Ishikawa (cell line): ENCODE measurements around the gene TRUB1.

ENCODE experiments used
- EGR1 ChIP-seq: IDR thresholded peaks from 2 replicates; pipeline ENCODE4 v1.6.1; 2012
- EP300 ChIP-seq: IDR thresholded peaks from 2 replicates; pipeline ENCODE4 v1.6.1; 2012; ENCODE audit warnings: borderline replicate concordance
- FOXM1 ChIP-seq: IDR thresholded peaks from 2 replicates; pipeline ENCODE4 v1.6.1; 2012; ENCODE audit warnings: low read depth, borderline replicate concordance
- MAX ChIP-seq: IDR thresholded peaks from 2 replicates; pipeline ENCODE4 v1.6.1; 2012
- NFIC ChIP-seq: IDR thresholded peaks from 2 replicates; pipeline ENCODE4 v1.6.1; 2012
- RAD21 ChIP-seq: IDR thresholded peaks from 2 replicates; pipeline ENCODE4 v1.6.1; 2012; ENCODE audit warnings: low read depth
- REST ChIP-seq: IDR thresholded peaks from 2 replicates; pipeline ENCODE4 v1.6.1; 2012; ENCODE audit warnings: low read depth, mild to moderate bottlenecking
- TAF1 ChIP-seq: IDR thresholded peaks from 2 replicates; pipeline ENCODE4 v1.6.1; 2012; ENCODE audit warnings: low read depth, mild to moderate bottlenecking
- YY1 ChIP-seq: IDR thresholded peaks from 2 replicates; pipeline ENCODE4 v1.6.1; 2012; ENCODE audit warnings: low read depth

GRCh38 chr10:114911801-114912469 lies 26.1 kb upstream of the TRUB1 start:
- TF ChIP-seq MAX = no peak
- TF ChIP-seq REST = no peak
- no peak for TF ChIP-seq NFIC
- no peak for TF ChIP-seq RAD21
- TF ChIP-seq FOXM1 = no peak
- no peak for TF ChIP-seq YY1
- no peak for TF ChIP-seq EP300
- TF ChIP-seq TAF1 = no peak
- no peak for TF ChIP-seq EGR1
